ENCODE results near the gene ZNF8.
"Not testable (repeated sequence)": the region's sequence is repeated elsewhere in the genome, so short reads cannot be mapped to it uniquely, and the experiment has no call there.

The ZNF8 gene

DNA sequence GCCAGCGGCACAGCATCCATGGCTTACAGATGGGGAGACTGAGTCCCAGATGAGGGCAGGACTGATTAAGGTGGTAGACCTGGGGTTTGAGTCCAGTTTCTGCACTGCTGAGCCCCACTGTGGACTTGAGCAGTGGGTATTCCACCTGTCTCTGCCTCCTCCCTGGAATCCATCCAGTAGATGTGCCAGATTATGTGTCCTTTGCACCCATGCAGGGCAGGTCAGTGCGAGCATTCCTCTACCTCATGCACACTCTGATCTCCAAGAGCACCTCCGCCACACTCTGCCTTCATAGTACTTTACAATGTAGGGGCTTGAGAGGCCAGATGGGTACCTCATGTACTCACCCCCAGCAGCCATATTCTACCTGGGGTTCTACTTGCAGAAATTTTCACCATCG lies 58.1 kb downstream of the ZNF8 start:
- DNase-seq (ENCODE audit: low spot score): no peak

DNA sequence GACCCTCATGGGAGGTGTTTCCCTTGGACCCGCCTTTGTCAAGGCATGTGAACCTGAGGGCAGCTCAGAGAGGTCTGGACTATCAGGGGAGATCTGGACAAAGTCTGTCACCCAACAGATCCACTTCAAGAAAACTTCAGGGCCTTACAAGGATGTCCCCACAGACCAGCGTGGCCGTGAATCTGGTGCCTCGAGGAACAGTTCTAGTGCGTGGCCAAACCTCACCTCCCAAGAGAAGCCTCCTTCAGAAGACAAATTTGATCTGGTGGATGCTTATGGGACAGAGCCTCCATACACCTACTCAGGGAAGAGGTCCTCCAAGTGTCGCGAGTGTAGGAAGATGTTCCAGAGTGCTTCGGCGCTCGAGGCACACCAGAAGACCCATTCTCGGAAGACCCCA lies 59.6 kb downstream of the ZNF8 start:
- no peak for DNase-seq (ENCODE audit: low spot score)

DNA sequence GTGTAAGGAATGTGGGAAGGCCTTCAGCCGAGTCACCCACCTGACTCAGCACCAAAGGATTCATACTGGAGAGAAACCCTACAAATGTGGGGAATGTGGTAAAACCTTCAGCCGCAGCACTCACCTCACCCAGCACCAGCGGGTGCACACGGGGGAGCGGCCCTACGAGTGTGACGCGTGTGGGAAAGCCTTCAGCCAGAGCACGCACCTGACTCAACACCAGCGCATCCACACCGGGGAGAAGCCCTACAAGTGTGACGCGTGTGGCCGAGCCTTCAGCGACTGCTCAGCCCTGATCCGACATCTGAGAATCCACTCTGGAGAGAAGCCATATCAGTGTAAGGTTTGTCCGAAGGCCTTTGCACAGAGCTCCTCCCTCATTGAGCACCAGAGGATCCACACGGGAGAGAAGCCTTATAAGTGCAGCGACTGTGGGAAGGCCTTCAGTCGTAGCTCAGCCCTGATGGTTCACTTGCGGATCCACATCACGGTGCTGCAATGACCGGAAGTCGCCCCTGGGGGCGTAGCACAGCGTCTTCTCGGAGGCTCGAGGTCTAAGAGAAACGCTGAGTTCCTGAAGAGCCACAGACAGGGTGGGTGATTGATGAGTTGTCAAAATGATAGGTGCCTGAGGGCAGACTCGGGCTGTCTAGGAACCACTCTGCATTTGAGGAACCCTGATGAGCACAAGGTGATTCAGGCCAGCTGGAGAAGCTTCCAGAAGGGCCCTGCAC lies 60.2 kb downstream of the ZNF8 start:
- DNase-seq (ENCODE audit: low spot score): no peak

DNA sequence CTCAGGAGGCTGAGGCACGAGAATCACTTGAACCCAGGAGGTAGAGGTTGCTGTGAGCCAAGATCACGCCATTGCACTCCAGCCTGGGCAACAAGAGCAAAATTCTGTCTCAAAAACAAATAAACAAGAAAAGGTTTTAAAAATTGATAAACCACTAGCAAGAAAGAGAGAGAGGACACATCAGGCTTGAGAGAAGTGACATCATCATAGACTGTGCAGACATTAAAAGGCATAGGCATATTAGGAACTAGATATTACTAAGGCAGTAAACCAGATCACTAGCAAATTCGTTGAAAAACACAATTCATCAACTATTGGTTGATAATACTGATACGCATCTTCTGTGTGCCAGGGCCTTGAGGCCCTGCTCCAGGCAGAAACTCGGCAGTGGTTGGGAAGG lies 66.8 kb downstream of the ZNF8 start:
- DNase-seq (ENCODE audit: low spot score): no peak

DNA sequence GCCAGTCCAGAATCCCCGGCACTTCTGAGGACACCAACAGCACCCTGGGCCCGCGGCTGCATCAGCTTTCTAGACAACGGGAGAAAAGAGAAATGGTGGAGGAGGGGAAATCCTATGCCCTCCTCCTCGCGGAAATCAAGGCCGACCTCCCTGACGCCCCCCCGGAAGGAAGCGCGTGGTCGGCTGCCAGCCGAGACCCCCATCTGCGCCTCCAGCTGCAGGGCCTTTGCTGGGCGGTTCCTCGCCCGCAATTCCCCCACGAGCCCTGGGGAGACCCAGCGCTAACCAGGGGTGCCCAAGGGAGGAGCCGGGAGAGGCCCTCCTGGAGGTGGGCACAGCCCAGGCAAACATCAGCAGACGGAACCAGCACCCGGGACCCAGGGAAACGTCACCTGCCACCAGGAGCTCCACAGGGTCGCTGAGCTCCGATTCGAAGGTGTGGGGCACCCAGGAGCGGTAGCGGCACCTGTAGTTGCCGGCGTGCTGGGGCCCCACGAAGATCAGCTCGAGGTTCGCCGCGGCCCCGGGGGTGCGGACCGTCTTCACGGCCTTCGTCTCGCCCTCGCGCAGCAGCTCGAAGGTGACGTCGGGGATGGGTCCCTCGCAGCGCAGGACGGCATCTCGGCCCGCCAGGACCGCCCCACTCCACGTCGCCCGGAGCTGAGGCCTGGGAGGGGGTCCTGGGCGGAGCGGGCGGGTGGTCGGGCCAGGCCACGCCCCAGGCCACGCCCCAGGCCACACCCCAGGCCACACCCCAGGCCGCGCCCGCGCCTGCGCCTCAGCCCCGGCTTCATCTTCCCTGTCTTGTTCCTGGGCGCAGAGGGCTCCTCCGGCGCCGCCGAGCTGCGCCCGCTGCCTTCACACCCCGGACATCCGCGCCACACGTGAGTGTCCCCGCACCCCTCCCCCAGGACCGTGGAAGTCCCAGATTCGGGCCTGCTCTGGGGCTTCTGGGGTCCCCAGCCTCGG lies 68.5 kb downstream of the ZNF8 start:
- peak; percentile 99 for DNase-seq (ENCODE audit: low spot score)

DNA sequence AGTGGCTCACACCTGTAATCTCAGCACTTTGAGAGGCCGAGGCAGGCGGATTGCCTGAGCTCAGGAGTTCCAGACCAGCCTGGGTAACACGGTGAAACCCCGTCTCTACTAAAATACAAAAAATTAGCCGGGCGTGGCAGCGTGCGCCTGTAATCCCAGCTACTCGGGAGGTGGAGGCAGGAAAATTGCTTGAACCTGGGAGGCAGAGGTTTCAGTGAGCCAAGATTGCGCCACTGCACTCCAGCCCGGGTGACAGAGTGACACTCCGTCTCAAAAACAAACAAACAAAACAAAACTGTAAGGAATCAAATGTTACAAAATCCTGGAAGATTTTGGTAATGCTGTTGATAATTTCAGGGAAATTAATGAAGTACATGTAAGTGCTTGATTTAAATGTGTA lies 69.3 kb downstream of the ZNF8 start:
- not testable (repeated sequence) for DNase-seq (ENCODE audit: low spot score)

DNA sequence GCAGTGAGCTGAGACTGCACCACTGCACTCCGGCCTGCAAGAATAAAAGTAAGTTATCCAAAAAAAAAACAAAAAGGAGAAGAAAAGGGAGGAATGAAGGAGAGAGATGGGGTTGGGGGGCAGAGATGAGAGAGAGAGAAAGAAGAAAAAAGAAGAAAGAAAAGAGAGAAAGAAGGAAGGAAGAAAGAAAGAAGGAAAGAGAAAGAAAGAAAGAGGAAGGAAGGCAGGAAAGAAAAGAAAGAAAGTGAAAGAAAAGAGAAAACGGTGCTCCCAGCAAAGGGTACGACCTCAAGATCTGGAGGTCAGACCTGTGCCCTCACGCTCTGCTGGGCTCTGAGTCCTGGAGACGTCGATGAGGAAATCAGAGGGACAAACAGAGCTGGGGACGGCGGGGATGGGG lies 70.8 kb downstream of the ZNF8 start:
- DNase-seq (ENCODE audit: low spot score): no peak

DNA sequence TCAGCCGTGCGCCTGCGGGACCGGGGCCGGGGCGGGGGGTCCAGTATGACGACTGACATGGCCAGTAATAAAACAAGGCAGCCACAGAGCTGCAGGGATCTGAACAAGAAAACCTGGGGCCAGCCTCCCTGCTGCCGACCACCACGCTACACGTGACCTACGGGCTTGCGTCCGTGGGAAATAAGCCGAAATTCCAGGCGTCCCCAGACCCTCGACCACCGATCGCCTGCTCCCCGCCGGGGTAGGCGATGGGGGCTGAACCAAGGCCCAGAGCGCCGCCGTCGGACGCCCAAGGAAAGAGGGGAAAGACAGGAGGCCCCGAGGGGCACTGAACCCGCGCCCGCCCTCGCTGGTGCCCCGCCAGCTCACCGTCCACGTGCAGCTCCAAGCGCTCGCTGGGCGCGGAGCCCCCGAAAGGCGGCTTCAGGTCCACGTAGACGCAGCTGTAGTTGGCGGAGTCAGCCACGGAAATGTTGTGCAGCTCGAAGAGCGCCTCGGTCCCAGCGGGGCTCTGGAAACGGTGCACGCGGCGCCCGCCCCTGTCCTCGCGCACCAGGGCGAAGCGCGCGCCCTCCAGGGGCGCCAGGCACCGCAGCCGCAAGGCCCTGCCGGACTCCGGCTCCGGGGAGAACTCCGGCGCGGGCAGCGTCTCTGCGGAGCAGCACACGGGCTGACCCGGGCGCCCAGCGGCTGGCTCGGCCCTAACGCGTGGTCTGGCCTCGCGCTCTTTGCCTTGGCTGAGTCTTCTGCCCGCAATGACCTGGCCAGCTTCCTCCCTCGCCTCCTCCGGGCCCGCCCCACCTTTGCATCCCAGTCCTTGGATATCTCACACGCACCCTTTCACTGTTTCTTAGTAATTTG lies 71.5 kb downstream of the ZNF8 start:
- no peak for DNase-seq (ENCODE audit: low spot score)

DNA sequence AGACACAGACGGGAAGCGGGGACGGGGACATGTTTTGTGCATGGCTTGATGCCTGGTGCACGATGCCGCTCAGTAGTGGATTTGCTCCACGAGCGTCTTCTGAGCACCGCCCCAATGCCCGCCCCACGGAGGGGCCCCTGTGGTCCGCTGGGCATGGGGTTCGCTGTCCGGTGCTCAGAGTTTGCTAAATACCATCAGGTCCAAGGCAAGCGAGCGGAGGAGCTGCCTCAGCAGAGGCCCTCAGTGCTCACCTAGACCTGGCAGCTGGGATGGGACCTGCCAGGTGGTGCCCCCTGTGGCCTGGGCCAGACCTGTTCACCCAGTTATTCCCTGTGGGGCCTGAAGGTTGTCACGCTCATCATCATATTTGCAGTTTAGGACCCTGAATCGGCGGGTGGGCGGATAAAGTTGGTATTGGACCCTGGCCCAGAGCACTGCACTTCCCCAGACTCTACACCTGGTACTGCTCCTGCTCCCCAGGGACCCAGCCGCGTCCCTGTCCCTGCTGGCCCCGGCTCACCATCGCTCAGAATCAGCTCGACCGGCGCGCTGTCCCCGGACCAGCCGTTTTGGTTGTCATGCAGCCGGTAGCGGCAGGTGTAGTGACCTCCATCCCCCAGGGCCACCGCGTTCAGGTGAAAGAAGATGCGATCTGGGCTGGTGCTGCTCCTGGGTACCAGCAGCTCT lies 72.3 kb downstream of the ZNF8 start:
- no peak for DNase-seq (ENCODE audit: low spot score)

DNA sequence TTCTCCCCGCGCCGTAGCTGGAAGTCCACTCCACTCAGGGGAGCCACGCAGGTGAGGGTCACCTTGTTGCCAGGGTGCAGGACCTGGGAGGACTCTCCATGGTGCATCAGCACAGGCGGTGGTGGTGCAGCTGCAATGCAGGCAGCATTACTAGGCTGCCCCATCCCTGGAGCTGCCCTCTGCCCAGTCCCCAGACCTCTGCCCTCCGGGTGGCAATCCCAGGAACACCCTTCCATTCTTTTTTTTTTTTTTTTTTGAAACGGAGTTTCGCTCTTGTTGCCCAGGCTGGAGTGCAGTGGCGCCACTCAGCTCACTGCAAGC lies 72.8 kb downstream of the ZNF8 start:
- DNase-seq (ENCODE audit: low spot score): no peak

DNA sequence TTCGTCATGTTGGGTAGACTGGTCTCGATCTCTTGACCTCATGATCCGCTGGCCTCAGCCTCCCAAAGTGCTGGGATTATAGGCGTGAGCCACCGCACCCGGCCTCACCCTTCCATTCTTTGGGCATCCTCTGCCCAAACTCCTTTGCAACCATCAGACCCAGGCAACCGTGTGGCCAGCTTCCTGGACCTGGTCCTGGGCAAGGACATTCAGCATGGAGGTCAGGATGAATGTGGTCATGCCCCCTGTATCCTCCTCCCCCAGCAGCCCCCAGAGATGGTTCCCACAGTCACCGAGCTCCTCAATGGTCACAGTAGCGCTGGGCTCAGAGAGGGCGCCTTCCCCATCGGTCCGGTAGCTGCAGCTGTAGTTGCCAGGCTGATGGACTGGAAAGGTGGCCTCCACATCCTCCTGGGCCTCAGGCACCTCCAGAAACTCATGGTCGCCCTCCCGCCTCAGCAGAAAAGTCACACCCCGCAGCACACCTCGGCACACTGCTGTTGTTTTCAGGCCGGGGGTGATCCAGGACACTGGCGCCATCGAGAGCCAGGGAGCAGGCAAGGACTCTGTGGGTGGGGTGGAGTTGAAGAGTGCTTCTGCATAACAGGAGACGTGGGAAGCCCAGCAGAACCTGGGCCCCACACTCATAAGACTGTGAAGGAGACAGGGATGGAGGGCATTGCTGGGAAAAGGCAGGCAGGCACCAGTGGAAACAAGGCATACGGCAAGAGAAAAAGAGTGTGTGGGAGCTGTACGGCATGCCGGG lies 73.4 kb downstream of the ZNF8 start:
- DNase-seq (ENCODE audit: low spot score): no peak
